T-helper 2 cell treated with Interferon-gamma antibody and Interleukin-4, amounts not matched to agents 5 μg/mL and 100 μg/mL, for 36 hours (primary cell): ENCODE data around the gene AIMP1.

Experiments
- DNase-seq: peaks from one replicate; pipeline ENCODE4 v3.0.0; 2021; ENCODE audit warnings: low spot score
- H3K27ac Mint-ChIP-seq: one replicate; pipeline ENCODE4 v1.8.0; 2021; ENCODE audit warnings: mild to moderate bottlenecking, mixed read lengths
- H3K27me3 Mint-ChIP-seq: one replicate; pipeline ENCODE4 v1.8.0; 2021; ENCODE audit warnings: low read depth, mixed read lengths
- H3K36me3 Mint-ChIP-seq: one replicate; pipeline ENCODE4 v1.8.0; 2021; ENCODE audit warnings: low read depth, mixed read lengths
- H3K4me1 Mint-ChIP-seq: one replicate; pipeline ENCODE4 v1.8.0; 2021; ENCODE audit warnings: low read depth, mixed read lengths
- H3K4me3 Mint-ChIP-seq: one replicate; pipeline ENCODE4 v1.8.0; 2022; ENCODE audit warnings: mild to moderate bottlenecking, moderate library complexity, mixed read lengths
- H3K9me3 Mint-ChIP-seq: one replicate; pipeline ENCODE4 v1.8.0; 2021; ENCODE audit warnings: mixed read lengths

Gene AIMP1

GRCh38 chr4:106315968-106316772, at the start of gene AIMP1, which contains the start of gene TBCK:
AIMP1 (plus strand) TSS chr4:106316550; CDS start chr4:106325010, 8,460 bp downstream.
TBCK (minus strand) TSS chr4:106316209; CDS start chr4:106308960, 7,249 bp downstream.
- no peak within 1 kb of the TSS for H3K4me3 Mint-ChIP-seq
- peaks cover 14% of the 10 kb centered on the region for H3K36me3 Mint-ChIP-seq
- H3K27ac Mint-ChIP-seq, result no peak within 1 kb of the TSS
- peak; percentile 81 for DNase-seq
- peaks cover 27% of the 10 kb centered on the region for H3K4me1 Mint-ChIP-seq
- no peaks in the 10 kb centered on the region for H3K27me3 Mint-ChIP-seq
- H3K9me3 Mint-ChIP-seq, result no peaks in the 10 kb centered on the region

- H3K36me3 Mint-ChIP-seq, result no peaks in the 10 kb centered on the region
- H3K27me3 Mint-ChIP-seq, result no peaks in the 10 kb centered on the region
- H3K4me1 Mint-ChIP-seq, result peaks cover 2% of the 10 kb centered on the region
- no peak for DNase-seq
- H3K9me3 Mint-ChIP-seq, result no peaks in the 10 kb centered on the region
- no peak overlapping the region for H3K4me3 Mint-ChIP-seq
- no peak overlapping the region for H3K27ac Mint-ChIP-seq
These were observed 47.6 kb upstream of the AIMP1 start for GRCh38 chr4:106268786-106269185.

- Mint-ChIP-seq H3K4me3 (no peak overlapping the region), H3K36me3 (peaks cover 4% of the 10 kb centered on the region), H3K27ac (no peak overlapping the region), H3K9me3 (no peaks in the 10 kb centered on the region), H3K27me3 (no peaks in the 10 kb centered on the region), H3K4me1 (peaks cover 5% of the 10 kb centered on the region)
- no peak for DNase-seq
These were observed 46.6 kb upstream of the AIMP1 start for GRCh38 chr4:106269711-106270110.

- no peak overlapping the region for H3K4me3 Mint-ChIP-seq
- peaks cover 5% of the 10 kb centered on the region for H3K4me1 Mint-ChIP-seq
- H3K27me3 Mint-ChIP-seq, result no peaks in the 10 kb centered on the region
- H3K36me3 Mint-ChIP-seq, result peaks cover 4% of the 10 kb centered on the region
- no peak for DNase-seq
- no peaks in the 10 kb centered on the region for H3K9me3 Mint-ChIP-seq
- no peak overlapping the region for H3K27ac Mint-ChIP-seq
These were observed 45.6 kb upstream of the AIMP1 start for GRCh38 chr4:106270736-106271135.

- Mint-ChIP-seq H3K9me3 (no peaks in the 10 kb centered on the region), H3K4me1 (peaks cover 3% of the 10 kb centered on the region)
These were observed 42.5 kb upstream of the AIMP1 start for GRCh38 chr4:106273831-106274230.

GRCh38 chr4:106277140-106277675, 39.1 kb upstream of the AIMP1 start:
- Mint-ChIP-seq H3K4me3 (no peak overlapping the region), H3K27ac (no peak overlapping the region), H3K36me3 (peaks cover 5% of the 10 kb centered on the region), H3K27me3 (no peaks in the 10 kb centered on the region), H3K4me1 (peaks cover 3% of the 10 kb centered on the region), H3K9me3 (no peaks in the 10 kb centered on the region)
- DNase-seq, result no peak

More at GRCh38 chr4:106273831-106274230, 42.5 kb upstream of the AIMP1 start:
- Mint-ChIP-seq H3K4me3 (no peak overlapping the region), H3K27me3 (no peaks in the 10 kb centered on the region), H3K36me3 (peaks cover 4% of the 10 kb centered on the region), H3K27ac (no peak overlapping the region)
- DNase-seq, result no peak

GRCh38 chr4:106284227-106284626, 32.1 kb upstream of the AIMP1 start:
- Mint-ChIP-seq H3K9me3 (no peaks in the 10 kb centered on the region), H3K4me1 (no peaks in the 10 kb centered on the region), H3K4me3 (no peak overlapping the region), H3K27ac (no peak overlapping the region), H3K36me3 (peaks cover 6% of the 10 kb centered on the region), H3K27me3 (no peaks in the 10 kb centered on the region)
- no peak for DNase-seq

GRCh38 chr4:106286611-106287010, 29.7 kb upstream of the AIMP1 start:
- H3K4me1 Mint-ChIP-seq, result no peaks in the 10 kb centered on the region
- no peak for DNase-seq
- H3K27me3 Mint-ChIP-seq, result no peaks in the 10 kb centered on the region
- peaks cover 6% of the 10 kb centered on the region for H3K36me3 Mint-ChIP-seq
- H3K4me3 Mint-ChIP-seq, result no peak overlapping the region
- no peaks in the 10 kb centered on the region for H3K9me3 Mint-ChIP-seq
- H3K27ac Mint-ChIP-seq, result no peak overlapping the region

GRCh38 chr4:106287353-106287969, 28.9 kb upstream of the AIMP1 start:
- H3K27me3 Mint-ChIP-seq, result no peaks in the 10 kb centered on the region
- no peak overlapping the region for H3K4me3 Mint-ChIP-seq
- H3K4me1 Mint-ChIP-seq, result no peaks in the 10 kb centered on the region
- DNase-seq, result no peak
- H3K27ac Mint-ChIP-seq, result no peak overlapping the region
- peaks cover 6% of the 10 kb centered on the region for H3K36me3 Mint-ChIP-seq
- H3K9me3 Mint-ChIP-seq, result no peaks in the 10 kb centered on the region

- H3K4me1 Mint-ChIP-seq, result no peaks in the 10 kb centered on the region
- no peak overlapping the region for H3K27ac Mint-ChIP-seq
- peaks cover 3% of the 10 kb centered on the region for H3K36me3 Mint-ChIP-seq
- H3K27me3 Mint-ChIP-seq, result no peaks in the 10 kb centered on the region
- no peak for DNase-seq
- H3K4me3 Mint-ChIP-seq, result no peak overlapping the region
- H3K9me3 Mint-ChIP-seq, result no peaks in the 10 kb centered on the region
These were observed 26.6 kb upstream of the AIMP1 start for GRCh38 chr4:106289737-106290136.

GRCh38 chr4:106291678-106292077, 24.7 kb upstream of the AIMP1 start:
- DNase-seq, result no peak
- peaks cover 3% of the 10 kb centered on the region for H3K4me1 Mint-ChIP-seq
- peaks cover 10% of the 10 kb centered on the region for H3K36me3 Mint-ChIP-seq
- no peak overlapping the region for H3K27ac Mint-ChIP-seq
- H3K4me3 Mint-ChIP-seq, result no peak overlapping the region
- no peaks in the 10 kb centered on the region for H3K27me3 Mint-ChIP-seq
- no peaks in the 10 kb centered on the region for H3K9me3 Mint-ChIP-seq

- H3K4me1 Mint-ChIP-seq, result peaks cover 5% of the 10 kb centered on the region
- H3K9me3 Mint-ChIP-seq, result no peaks in the 10 kb centered on the region
- no peaks in the 10 kb centered on the region for H3K27me3 Mint-ChIP-seq
- peaks cover 11% of the 10 kb centered on the region for H3K36me3 Mint-ChIP-seq
- no peak for DNase-seq
- no peak overlapping the region for H3K27ac Mint-ChIP-seq
- no peak overlapping the region for H3K4me3 Mint-ChIP-seq
These were observed 22.3 kb upstream of the AIMP1 start for GRCh38 chr4:106294062-106294461.

- no peak overlapping the region for H3K4me3 Mint-ChIP-seq
- no peaks in the 10 kb centered on the region for H3K9me3 Mint-ChIP-seq
- no peak overlapping the region for H3K27ac Mint-ChIP-seq
- no peaks in the 10 kb centered on the region for H3K27me3 Mint-ChIP-seq
- peaks cover 15% of the 10 kb centered on the region for H3K36me3 Mint-ChIP-seq
- peaks cover 5% of the 10 kb centered on the region for H3K4me1 Mint-ChIP-seq
- DNase-seq, result no peak
These were observed 18.9 kb upstream of the AIMP1 start for GRCh38 chr4:106297245-106298035.

- H3K4me3 Mint-ChIP-seq, result no peak overlapping the region
- DNase-seq, result no peak
- no peak overlapping the region for H3K27ac Mint-ChIP-seq
- H3K4me1 Mint-ChIP-seq, result peaks cover 10% of the 10 kb centered on the region
- no peaks in the 10 kb centered on the region for H3K9me3 Mint-ChIP-seq
- peaks cover 12% of the 10 kb centered on the region for H3K36me3 Mint-ChIP-seq
- H3K27me3 Mint-ChIP-seq, result no peaks in the 10 kb centered on the region
These were observed 16.4 kb upstream of the AIMP1 start for GRCh38 chr4:106299977-106300376.
